SK-N-SH (cell line): ENCODE data around the gene ACLY. TPM values are rescaled to one million over a fixed set of nuclear protein-coding genes. Genes with fewer than 3 reads are reported as not detected.
"Not testable (repeated sequence)": the region's sequence is repeated elsewhere in the genome, so short reads cannot be mapped to it uniquely, and the experiment has no call there.

Source experiments
- CTCF ChIA-PET: fragments of 300-600, 350-600 bp; formaldehyde crosslinking; extraction: SDS; loops from one replicate; lab custom pipeline; 2021; lab: Yijun Ruan, JAX
- POLR2A ChIA-PET: fragments of 350-600 bp; sonication (Branson Sonifier 250); formaldehyde crosslinking; extraction: SDS; loops from one replicate; lab custom pipeline; 2020; ENCODE audit warnings: antibody characterized with exemption, inconsistent platforms; lab: Yijun Ruan, JAX
- DNase-seq: peaks from one replicate; pipeline ENCODE4 v3.0.0; 2012
- H2AFZ ChIP-seq: fragments of 200-600 bp; sonication (generic); 2 replicates; pipeline ENCODE4 v1.8.1; 2016; ENCODE audit warnings: antibody characterized with exemption, mild to moderate bottlenecking, low read depth
- H3F3A ChIP-seq: fragments of 200-600 bp; sonication (generic); replicated peaks from 2 replicates; pipeline ENCODE3; 2016; ENCODE audit warnings: antibody characterized with exemption, mild to moderate bottlenecking; ENCODE audit not compliant: insufficient read depth
- H3K27ac ChIP-seq, 2 experiments: fragments of 200-500 bp in 1 of 2; fragments of 200-600 bp in 1 of 2; sonication (Bioruptor generic) in 1 of 2; sonication (generic), shearing (Covaris generic) in 1 of 2; 2 replicates each; pipeline versions ENCODE4 v1.5.1 to v1.6.1; 2014 to 2016; ENCODE audit warnings: low read depth in 2 of 2, inconsistent platforms in 1 of 2, low read length in 1 of 2, mild to moderate bottlenecking in 1 of 2, mixed read lengths in 1 of 2
- H3K27me3 ChIP-seq: fragments of 200-600 bp; sonication (generic), shearing (Covaris generic); 2 replicates; pipeline ENCODE4 v1.6.1; 2016; ENCODE audit warnings: mixed run types; ENCODE audit not compliant: insufficient read depth
- H3K36me3 ChIP-seq, 2 experiments: fragments of 200-500 bp in 1 of 2; fragments of 200-600 bp in 1 of 2; sonication (Bioruptor generic) in 1 of 2; sonication (generic) in 1 of 2; replicated peaks in 1 of 2; 2 replicates each; pipeline versions ENCODE3 to v1.5.1; 2014 to 2016; ENCODE audit warnings: low read length in 1 of 2, mild to moderate bottlenecking in 1 of 2; ENCODE audit not compliant: insufficient read depth in 2 of 2, control insufficient read depth in 1 of 2
- H3K4me1 ChIP-seq, 2 experiments: fragments of 200-500 bp in 1 of 2; fragments of 200-600 bp in 1 of 2; sonication (Bioruptor generic) in 1 of 2; sonication (generic), shearing (Covaris generic) in 1 of 2; 2 replicates each; pipeline versions ENCODE4 v1.5.1 to v1.6.1; 2014 to 2016; ENCODE audit warnings: low read depth in 1 of 2, low read length in 1 of 2, mixed run types in 1 of 2; ENCODE audit not compliant: insufficient read depth in 2 of 2, control insufficient read depth in 1 of 2
- H3K4me2 ChIP-seq: fragments of 200-600 bp; sonication (generic), shearing (Covaris generic); 2 replicates; pipeline ENCODE4 v1.6.1; 2017; ENCODE audit warnings: mixed run types
- H3K4me3 ChIP-seq, 2 experiments: fragments of 200-500 bp in 1 of 2; fragments of 200-600 bp in 1 of 2; sonication (Bioruptor generic) in 1 of 2; sonication (generic), shearing (Covaris generic) in 1 of 2; 2 replicates each; pipeline versions ENCODE4 v1.5.1 to v1.8.1; 2014 to 2016; ENCODE audit warnings: low read depth in 2 of 2, inconsistent platforms in 1 of 2, low read length in 1 of 2, mild to moderate bottlenecking in 1 of 2, mixed read lengths in 1 of 2, moderate library complexity in 1 of 2
- H3K79me2 ChIP-seq: fragments of 200-600 bp; sonication (generic); 2 replicates; pipeline ENCODE4 v1.8.1; 2017; ENCODE audit warnings: mild to moderate bottlenecking; ENCODE audit not compliant: insufficient read depth
- H3K9ac ChIP-seq: fragments of 200-600 bp; sonication (generic); 2 replicates; pipeline ENCODE4 v1.6.1; 2017; ENCODE audit warnings: mixed run types
- H3K9me2 ChIP-seq: fragments of 200-600 bp; sonication (generic); 2 replicates; pipeline ENCODE4 v1.6.1; 2017; ENCODE audit warnings: mixed run types
- H3K9me3 ChIP-seq: fragments of 200-600 bp; sonication (generic); 2 replicates; pipeline ENCODE4 v1.6.1; 2017; ENCODE audit warnings: mixed run types, mild to moderate bottlenecking, moderate library complexity
- H4K20me1 ChIP-seq: fragments of 200-600 bp; sonication (generic); 2 replicates; pipeline ENCODE4 v1.6.1; 2017; ENCODE audit warnings: mild to moderate bottlenecking, mixed run types; ENCODE audit not compliant: insufficient read depth
- CHD2 ChIP-seq: fragments of 150-350 bp; IDR thresholded peaks from 2 replicates; pipeline ENCODE4 v1.6.1; 2018; ENCODE audit warnings: low read length; ENCODE audit not compliant: partially characterized antibody
- ELF1 ChIP-seq: IDR thresholded peaks from 2 replicates; pipeline ENCODE4 v1.4.0; 2012
- EP300 ChIP-seq, 2 experiments: IDR thresholded peaks; 2 replicates each; pipeline versions ENCODE4 v1.4.0 to v1.6.1; 2012; ENCODE audit warnings: borderline replicate concordance in 1 of 2, low read depth in 1 of 2, low read length in 1 of 2
- EZH2phosphoT487 ChIP-seq: fragments of 200-600 bp; sonication (generic); IDR thresholded peaks from 2 replicates; pipeline ENCODE4 v1.6.1; 2017; ENCODE audit warnings: low read depth, mixed run types, mild to moderate bottlenecking, antibody characterized with exemption, moderate library complexity, borderline replicate concordance
- FOSL2 ChIP-seq: IDR thresholded peaks from 2 replicates; pipeline ENCODE4 v1.4.0; 2012; ENCODE audit warnings: low read depth, mild to moderate bottlenecking, moderate library complexity, borderline replicate concordance
- FOXJ3 ChIP-seq: sonication (generic); formaldehyde crosslinking; IDR thresholded peaks from 2 replicates; pipeline ENCODE4 v1.5.1; 2020; ENCODE audit warnings: mild to moderate bottlenecking, missing genetic modification reagents
- GATA2 ChIP-seq: sonication (generic); formaldehyde crosslinking; IDR thresholded peaks from 2 replicates; pipeline ENCODE4 v1.5.0; 2020; ENCODE audit warnings: mild to moderate bottlenecking, missing genetic modification reagents
- MEF2A ChIP-seq: IDR thresholded peaks from 2 replicates; pipeline ENCODE4 v1.4.0; 2012; ENCODE audit warnings: low read depth, borderline replicate concordance
- MXI1 ChIP-seq: IDR thresholded peaks from 2 replicates; pipeline ENCODE4 v1.6.1; 2012; ENCODE audit warnings: mild to moderate bottlenecking, low read depth, low read length, improper control_type of control experiment
- NFIC ChIP-seq: IDR thresholded peaks from 2 replicates; pipeline ENCODE4 v1.4.0; 2012; ENCODE audit warnings: borderline replicate concordance
- POLR2AphosphoS5 ChIP-seq: IDR thresholded peaks from 2 replicates; pipeline ENCODE4 v1.6.1; 2012; ENCODE audit warnings: low read depth, low read length
- RCOR1 ChIP-seq: fragments of 150-350 bp; IDR thresholded peaks from 2 replicates; pipeline ENCODE4 v1.6.1; 2017; ENCODE audit warnings: antibody characterized with exemption, low read length
- REST ChIP-seq: IDR thresholded peaks from 2 replicates; pipeline ENCODE4 v1.6.1; 2012; ENCODE audit warnings: mild to moderate bottlenecking, low read depth, low read length, moderate library complexity
- RXRA ChIP-seq: IDR thresholded peaks from 2 replicates; pipeline ENCODE4 v1.4.0; 2012; ENCODE audit warnings: low read depth, mild to moderate bottlenecking, borderline replicate concordance
- TEAD4 ChIP-seq: IDR thresholded peaks from 2 replicates; pipeline ENCODE4 v1.4.0; 2012; ENCODE audit warnings: mild to moderate bottlenecking, borderline replicate concordance; ENCODE audit not compliant: insufficient read depth
- YY1 ChIP-seq: IDR thresholded peaks from 2 replicates; pipeline ENCODE4 v1.4.0; 2012; ENCODE audit warnings: low read depth, mild to moderate bottlenecking
- WGBS: methylation state at CpG from one replicate; pipeline ENCODE4 v1.1.6; 2017; ENCODE audit warnings: low lambda C conversion rate; 5-methylcytosine and 5-hydroxymethylcytosine counted together
- polyA plus RNA-seq, 3 experiments: library from polyadenylated mRNA; depleted of rRNA; stranded (reverse); fragments of >200 nt; gene quantifications; 2 replicates each; pipeline ENCODE4 v1.2.3, GENCODE V29; 2012

ACLY gene
- polyA plus RNA-seq, 1 of the 3 experiments (the other 2 are of a cell fraction): 163 TPM

- CTCF ChIA-PET: no interaction called here
- Histone ChIP-seq H3F3A (no peaks in the 10 kb centered on the region), H3K9me3 (no peaks in the 10 kb centered on the region), H4K20me1 (peaks cover 11% of the 10 kb centered on the region; the same call in 1 of the 2 replicates), H3K9me2 (no peaks in the 10 kb centered on the region), H3K36me3 (no peaks in the 10 kb centered on the region), H3K4me1 (no peaks in the 10 kb centered on the region), H3K9ac (no peak overlapping the region), H3K4me3 (no peak overlapping the region), H3K4me2 (no peak overlapping the region), H2AFZ (no peak overlapping the region), H3K79me2 (peaks cover 28% of the 10 kb centered on the region; the same call in 1 of the 2 replicates), H3K27ac (no peak overlapping the region), H3K27me3 (no peaks in the 10 kb centered on the region)
- no peak for TF ChIP-seq REST
- no peak for TF ChIP-seq MXI1
- TF ChIP-seq EZH2phosphoT487: no peak
- TF ChIP-seq EP300 (IDR thresholded peaks at IDR 0.05; ENCODE audit: borderline replicate concordance in 1 of 2, low read depth in 1 of 2, low read length in 1 of 2): no peak
- no peak for TF ChIP-seq FOXJ3
- no peak for TF ChIP-seq GATA2
- no peak for TF ChIP-seq MEF2A
- TF ChIP-seq TEAD4: no peak
- no peak for TF ChIP-seq YY1
- no peak for TF ChIP-seq POLR2AphosphoS5
- TF ChIP-seq NFIC: no peak
- no peak for TF ChIP-seq RXRA
- TF ChIP-seq FOSL2: no peak
- no peak for TF ChIP-seq RCOR1
- no peak for TF ChIP-seq CHD2
- no peak for TF ChIP-seq ELF1
- 94% methylated on average over 6 of the region's 6 CpGs for WGBS
- POLR2A ChIA-PET: no interaction called here
- no peak for DNase-seq
Observed at GRCh38 chr17:41844971-41845370, 73.8 kb downstream of the ACLY start.

- H3K79me2 ChIP-seq, POLR2A ChIA-PET, H3K27ac ChIP-seq, H3K9me2 ChIP-seq, H3F3A ChIP-seq, H3K4me3 ChIP-seq, DNase-seq, H3K9me3 ChIP-seq, H3K9ac ChIP-seq, H2AFZ ChIP-seq, H3K4me2 ChIP-seq, H3K4me1 ChIP-seq, H3K27me3 ChIP-seq, H3K36me3 ChIP-seq, CTCF ChIA-PET, H4K20me1 ChIP-seq: not testable (repeated sequence)
- 92% methylated on average over 6 of the region's 6 CpGs for WGBS
Observed at GRCh38 chr17:41840781-41841180, 78.0 kb downstream of the ACLY start.

GRCh38 chr17:41839448-41839847 lies 79.3 kb downstream of the ACLY start:
- WGBS: 84% methylated on average over 2 of the region's 2 CpGs
- not testable (repeated sequence) for DNase-seq
- CTCF ChIA-PET: interaction anchor here (0.8 to 1.7 kb wide), 2 partner anchors 12 to 144 kb away, joined by 4 read pairs; no protein-coding TSS in a partner anchor

More at GRCh38 chr17:41839448-41839847, 79.3 kb downstream of the ACLY start:
- not testable (repeated sequence) for H3K9me3 ChIP-seq, H3K4me3 ChIP-seq, H3K4me1 ChIP-seq, H3K27ac ChIP-seq, H3K4me2 ChIP-seq, H4K20me1 ChIP-seq, H3K9ac ChIP-seq, H3K27me3 ChIP-seq, H3K9me2 ChIP-seq, H2AFZ ChIP-seq, H3F3A ChIP-seq, H3K36me3 ChIP-seq
- POLR2A ChIA-PET: interaction anchor here (0.7 kb wide), 1 partner anchor 17 kb away, joined by 3 read pairs; no protein-coding TSS in a partner anchor
- H3K79me2 ChIP-seq: peaks cover 14% of the 10 kb centered on the region; the same call in 1 of the 2 replicates
